Pons (tissue), 1 donor: ENCODE results near the gene FBXW8.

Source experiments
- DNase-seq: peaks from one replicate; pipeline ENCODE4 v3.0.0-alpha.2; 2016; ENCODE audit warnings: low spot score

The FBXW8 gene

DNA sequence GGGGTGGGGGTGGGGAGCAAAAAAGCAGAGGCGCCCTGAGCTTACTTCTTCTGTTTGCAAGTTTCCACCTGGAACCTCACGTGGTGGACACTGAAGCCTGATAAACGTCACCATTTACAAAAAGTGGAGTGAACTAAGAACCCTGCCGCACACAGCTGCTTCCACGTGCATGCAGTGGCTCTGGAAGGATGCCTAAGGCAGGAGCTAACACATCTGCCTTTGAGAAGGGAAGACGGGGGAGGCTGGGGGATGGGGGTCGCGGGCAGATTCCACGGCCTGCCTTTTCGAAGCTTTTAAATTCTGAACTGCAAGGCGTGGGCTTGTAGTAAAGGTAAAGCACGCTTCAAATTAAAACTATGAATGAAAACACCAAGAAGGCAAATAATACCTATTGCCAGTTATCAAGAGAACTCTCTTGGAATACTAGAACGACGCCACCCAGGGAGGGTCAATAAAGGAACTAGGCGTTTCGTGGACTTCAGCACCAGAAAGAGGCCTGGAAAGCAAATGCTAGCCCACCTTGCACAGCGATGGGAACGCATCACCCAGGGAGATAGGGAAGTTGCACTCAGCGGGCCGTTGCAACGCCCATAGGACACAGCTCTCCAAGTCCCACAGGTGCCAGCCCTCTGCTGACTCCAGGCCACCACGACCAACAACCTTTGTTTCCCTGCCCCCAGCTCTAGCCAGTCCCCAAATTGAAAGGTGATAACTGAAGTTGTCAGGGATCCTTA lies 126.7 kb downstream of the FBXW8 start:
- DNase-seq, result no peak

DNA sequence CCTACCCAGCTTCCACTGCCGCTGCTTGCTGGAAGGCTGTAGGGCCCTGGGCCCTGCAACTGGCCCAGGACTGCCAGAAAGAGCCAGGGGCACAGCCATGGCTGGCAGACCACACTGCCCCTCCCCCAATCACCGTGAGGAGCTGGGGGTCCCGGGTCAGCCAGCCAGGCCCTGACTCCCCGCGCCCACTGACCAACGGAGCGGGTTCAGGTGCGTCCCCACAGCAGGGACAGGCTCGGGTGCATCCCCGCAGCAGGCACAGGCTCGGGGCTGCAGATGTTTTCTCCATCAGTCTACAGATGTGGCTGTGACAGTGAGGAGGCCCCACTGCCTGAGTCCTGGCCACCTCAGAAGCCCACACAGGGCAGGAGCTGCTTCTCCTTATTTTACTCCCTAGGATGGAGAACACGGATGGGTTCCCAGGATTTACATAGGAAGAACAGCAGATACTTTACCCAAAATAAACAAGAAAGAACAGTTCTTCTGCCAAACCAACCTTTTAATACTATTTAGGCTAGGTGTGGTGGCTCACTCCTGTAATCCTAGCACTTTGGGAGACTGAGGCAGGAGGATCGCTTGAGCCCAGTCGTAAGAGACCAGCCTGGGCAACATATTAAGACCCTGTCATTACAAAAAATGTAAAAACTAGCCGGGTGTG lies 127.4 kb downstream of the FBXW8 start:
- no peak for DNase-seq

DNA sequence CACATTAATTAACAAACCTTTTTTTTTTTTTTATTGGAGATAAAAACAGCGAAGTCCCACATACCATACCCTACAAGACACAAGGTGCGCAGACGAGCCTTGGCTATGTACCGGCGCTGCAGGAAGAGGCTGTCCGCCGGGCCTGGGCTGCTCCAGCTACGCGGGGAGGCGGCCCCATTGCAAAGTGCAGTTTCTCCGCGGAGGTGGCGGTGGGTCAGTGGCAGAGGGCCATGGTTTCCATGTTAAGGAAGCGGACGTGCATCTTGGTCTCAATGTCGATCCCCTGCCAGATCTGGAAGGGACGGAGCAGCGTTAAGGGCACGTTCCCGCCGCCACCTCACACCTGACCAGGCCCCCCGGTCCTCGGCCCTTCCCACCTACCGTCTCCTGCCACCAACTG lies 128.2 kb downstream of the FBXW8 start:
- no peak for DNase-seq

DNA sequence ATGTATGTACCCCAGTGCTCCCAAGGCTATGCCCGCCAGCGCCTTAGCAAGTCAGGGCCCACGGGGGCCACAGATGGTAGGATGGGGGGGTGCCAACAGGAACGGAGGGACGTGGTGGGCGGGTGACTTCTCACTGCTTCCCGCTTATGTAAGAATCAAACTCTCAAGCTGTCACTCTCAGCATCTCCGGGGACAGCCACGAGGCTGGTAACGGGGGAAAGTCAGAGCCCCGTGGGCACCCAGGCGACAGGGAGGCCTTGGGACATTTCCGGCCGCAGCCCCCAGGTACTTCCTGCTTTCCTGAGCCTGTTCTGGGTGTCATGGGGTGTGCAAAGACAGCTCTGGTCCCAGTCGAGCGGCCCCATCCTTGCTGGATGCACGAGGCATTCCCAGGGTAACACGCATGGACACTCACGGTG lies 129.2 kb downstream of the FBXW8 start:
- DNase-seq, result no peak

DNA sequence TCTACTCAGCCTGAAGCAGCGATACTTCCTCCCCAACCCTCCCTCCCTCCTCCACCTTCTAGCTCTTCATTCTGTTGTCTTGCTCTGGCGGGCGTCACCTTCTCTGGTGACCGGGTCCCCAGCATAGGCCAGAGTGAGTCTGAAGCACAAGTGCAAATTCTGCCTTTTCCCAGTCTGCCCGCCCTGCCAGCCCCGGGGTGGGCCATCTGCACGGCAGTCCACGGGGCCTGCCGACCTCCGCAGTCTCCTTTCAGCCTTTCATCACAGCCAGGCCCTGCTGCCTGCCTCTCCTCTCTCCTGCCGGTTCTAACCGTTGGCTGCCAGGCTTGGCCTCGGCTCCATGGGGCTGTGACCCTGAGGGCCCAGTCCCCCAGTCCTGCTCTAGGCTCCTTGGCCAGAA lies 129.7 kb downstream of the FBXW8 start:
- no peak for DNase-seq

DNA sequence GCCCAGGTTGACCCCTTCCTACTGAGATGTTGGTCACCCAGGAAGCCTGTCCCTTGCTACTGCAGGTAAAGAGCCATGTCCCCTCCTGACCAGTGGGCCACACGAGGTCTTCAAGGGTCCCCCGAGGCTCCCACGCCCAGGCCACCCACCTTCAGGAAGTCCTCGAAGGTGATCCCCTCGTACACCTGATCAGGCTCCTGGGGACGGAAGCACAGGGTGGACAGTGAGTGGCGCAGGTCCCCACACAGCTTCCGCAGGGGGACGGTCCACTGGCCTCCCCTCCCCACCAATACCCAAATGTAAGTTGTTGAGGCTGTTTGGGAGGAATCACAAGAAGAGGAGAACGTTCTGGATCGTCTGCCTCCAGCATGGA lies 131.0 kb downstream of the FBXW8 start:
- no peak for DNase-seq

DNA sequence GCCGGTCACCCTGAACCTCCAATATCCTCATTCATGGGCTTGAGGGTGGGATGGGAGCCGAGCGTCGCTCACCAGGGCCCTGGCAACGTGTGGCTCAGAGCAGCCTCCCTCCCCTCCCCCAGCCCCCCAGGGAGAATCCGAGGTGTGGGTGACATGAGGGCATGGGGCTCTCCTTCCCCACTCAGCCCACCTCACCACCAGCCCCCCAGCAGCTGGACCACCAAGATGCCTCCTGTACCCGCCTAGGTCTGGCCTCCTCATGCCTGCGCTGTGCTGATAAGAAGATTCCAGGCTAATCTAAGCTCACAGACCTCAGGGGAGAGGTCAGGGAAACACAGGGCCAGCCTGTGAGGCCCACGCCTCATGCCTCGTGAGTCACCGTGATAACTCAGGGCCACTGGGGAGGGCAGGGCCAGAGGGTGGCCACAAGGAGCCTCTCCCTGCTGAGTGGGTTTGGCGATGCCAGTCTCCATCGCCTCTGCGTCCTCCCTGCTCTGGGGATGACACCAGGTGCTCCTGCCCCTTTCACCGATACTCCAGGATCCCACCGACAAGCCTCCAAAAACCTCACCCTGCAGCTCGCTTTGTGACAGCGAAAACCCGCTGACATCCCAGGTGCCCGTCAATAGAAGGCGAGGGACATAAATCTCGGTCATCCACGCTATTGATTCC lies 131.6 kb downstream of the FBXW8 start:
- no peak for DNase-seq

DNA sequence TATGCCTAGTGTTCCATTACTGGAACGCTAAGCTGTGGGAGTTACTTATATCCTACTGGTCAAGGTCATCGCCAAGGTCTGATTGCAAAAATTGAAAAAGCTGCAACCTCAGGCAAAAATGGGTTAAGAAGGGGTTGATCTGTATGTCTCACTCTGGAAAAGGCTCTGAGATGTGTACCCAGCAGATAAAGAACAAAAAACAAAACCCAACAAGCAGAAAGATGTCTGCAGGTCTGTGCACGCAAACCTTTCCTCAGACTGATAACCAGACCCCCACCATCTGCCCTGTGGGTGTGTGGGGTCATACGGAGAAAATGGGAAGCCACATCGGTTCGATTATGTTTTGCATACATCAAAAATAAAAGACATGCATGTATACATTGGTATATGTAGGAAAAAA lies 132.1 kb downstream of the FBXW8 start:
- no peak for DNase-seq

DNA sequence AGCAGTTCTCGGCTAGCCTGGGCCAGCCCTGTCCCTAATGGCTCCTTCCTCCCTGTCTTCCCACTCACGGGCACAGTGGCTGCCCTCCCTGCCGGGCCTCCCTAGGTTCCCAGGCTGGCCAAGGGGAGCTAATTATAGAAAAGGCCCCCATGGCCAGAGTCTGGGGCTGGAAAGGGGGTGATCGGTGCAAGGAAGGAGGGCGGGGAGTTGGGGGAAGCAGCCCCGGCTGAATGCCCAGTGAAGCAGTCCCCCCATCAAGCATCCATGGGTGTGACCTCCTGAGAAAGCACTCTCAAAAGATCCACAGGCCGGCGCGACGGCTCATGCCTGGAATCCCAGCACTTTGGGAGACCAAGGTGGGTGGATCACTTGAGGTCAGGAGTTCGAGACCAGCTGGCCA lies 133.6 kb downstream of the FBXW8 start:
- DNase-seq, result no peak

DNA sequence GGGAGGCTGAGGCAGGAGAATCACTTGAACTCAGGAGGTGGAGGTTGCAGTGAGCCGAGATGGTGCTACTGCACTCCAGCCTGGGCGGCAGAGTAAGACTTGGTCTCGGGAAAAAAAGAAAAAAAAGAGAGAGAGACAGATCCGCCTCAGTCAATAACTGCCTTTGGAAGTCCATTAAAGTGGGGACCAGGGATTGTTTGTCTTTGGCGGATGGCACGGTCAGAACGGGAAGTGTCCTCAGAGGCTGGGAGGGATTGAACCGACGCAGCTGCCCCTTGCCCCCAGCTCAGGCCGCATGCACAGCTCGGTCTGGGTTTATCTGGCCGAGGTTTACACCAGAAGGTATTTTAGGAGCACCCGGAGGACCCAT lies 134.0 kb downstream of the FBXW8 start:
- no peak for DNase-seq

DNA sequence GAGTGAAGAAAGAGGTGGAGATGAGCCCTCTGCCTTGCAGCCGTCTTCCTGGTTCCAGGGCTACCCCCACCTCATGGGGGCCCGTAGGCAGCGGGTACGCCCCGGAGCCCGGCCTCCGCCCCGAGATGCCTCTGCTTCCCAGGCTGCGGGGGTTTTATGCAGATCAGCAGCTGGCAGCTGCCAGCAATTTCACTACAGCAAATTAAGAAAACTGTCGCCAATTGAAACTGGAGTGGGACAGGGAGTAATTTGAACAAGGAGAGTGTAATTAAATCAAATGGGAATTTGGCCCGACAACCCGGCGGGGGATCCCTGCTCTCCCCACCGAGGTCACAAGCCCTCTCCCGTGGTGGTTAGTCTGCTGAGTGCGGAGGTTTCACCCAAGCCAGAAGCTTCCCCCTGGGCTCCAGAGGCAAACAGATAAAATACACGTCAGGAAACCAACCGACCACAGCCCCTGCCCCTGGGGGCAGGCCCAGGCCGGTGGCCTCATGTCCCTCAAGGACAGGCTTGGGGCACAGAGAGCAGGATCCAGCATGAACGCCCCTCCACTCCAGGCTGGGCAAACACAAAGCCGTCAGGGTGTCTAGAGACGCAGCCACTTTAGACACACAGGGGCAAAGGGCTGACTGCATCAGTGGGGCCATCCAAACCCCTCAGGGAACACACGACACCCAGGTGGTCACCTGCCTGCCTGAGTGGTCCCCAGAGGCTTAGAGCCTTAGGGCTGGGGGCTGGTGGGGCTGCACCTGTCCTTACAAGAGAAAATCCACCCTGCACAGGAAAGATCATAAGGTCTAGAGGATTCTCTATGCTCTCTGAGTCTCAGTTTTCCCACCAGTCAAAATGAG lies 134.6 kb downstream of the FBXW8 start:
- peak; percentile 26 for DNase-seq

DNA sequence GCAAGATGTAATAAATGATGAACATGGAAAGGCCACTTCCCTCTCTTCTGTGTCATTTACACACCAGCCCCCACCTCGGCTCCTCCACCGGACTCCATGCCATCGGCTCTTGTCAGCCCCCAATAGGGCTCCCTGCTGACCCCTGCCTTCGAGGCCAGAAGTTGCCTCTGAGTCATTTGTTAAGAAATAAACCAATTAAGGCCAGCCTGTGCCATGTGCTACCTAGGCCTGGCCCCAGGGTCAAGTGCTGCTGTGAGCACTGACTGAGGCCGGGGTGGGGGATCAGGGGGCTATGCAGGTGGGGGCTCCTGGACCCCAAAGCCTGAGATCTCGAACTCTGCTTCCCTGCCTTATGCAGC lies 135.2 kb downstream of the FBXW8 start:
- DNase-seq, result no peak

DNA sequence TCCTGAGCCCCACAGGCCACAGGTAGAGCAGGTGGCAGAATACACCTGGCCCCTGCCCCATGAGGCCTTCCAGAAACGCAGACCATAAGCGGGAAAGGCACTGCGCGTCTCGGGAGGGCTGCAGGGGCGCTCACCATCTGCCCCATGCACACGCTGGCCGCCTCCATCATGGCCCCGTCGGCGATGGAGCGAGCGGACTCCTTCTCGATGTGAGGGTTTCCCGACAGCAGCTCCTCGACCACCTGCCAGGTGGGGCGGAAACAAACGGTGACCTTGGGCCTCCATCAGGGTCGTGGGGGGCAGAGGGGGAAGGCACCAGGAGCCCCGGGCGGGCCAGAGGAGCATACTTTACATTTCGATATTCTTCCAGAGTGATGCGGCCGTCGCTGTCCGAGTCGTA lies 135.7 kb downstream of the FBXW8 start:
- DNase-seq, result no peak

DNA sequence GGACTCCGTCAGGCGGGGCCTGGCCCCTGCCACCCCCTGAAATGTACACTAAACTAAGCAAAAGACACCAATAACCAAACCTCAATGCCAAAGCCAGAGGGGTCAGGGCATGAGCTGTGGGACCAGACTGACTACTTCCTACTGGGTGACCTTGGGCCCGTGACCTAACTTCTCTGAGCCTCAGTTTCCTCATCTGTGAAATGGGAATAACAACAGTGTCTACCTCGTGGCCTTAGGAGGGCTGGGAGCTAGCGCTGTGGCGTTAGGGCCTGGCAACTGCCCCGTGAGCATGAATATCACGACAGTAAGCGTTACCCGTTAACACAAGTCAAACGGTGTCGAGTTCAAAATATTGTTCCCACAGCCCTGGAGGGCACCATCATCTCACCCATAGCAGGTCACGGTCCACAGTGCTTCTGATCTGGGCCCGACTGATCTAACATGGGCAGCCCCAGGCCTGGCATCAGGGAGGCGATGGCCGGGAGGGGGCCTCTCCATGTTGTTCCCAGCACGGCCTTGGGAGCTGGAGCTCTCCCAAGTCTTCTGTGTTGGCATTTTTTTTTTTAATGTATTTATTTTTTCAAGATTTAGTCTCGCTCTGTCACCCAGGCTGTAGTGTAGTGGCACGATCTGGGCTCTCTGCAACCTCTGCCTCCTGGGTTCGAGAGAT lies 136.2 kb downstream of the FBXW8 start:
- DNase-seq, result no peak

DNA sequence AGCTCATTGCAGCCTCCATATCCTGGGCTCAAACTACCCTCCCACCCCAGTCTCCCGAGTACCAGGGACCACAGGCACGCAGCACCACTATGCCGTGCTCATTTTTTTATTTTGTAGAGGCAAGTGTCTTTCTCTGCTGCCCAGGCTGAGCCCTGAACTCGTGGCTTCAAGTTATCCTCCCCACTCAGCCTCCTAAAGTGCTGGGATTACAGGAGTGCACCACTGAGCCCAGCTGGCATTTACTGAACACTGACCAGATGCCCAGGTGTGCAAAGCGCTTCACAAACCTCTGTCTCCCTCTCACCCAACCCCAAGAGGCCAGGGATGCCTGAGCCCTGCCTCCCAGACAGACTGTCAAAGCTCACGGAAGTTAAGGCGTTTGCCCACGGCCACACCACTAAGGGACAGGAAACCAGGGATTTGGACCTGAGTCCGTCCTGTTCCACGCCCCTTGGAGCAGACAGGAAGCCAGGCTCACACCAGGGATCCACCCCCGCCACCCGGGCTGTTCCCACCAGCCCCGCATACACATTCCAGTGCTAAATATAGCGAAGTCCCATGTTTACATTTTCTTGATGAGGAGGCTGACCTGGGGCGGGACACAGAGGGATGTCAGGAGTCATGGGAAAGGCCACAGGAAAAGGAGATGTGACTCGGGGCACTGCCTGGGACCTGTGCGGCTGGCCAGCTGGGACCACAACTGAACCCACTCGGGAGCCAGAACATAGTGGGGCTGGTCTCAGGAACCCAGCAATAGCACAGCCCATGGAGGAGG lies 137.2 kb downstream of the FBXW8 start:
- no peak for DNase-seq

DNA sequence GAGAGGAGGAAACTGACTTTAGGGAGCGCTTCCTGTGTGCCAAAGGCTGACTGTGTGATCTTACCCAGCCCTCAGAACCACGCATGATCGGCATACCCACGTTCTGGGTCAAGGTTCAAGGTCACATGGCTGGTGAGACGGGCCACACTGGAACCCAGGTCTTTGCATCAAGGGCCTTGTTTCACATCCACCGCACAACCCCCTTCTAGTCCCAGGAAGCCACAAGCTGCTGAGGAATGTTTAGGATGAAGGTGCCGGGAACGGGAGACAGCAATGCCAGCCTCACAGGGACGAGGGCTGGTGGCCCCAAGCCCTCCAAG lies 137.8 kb downstream of the FBXW8 start:
- DNase-seq, result no peak

DNA sequence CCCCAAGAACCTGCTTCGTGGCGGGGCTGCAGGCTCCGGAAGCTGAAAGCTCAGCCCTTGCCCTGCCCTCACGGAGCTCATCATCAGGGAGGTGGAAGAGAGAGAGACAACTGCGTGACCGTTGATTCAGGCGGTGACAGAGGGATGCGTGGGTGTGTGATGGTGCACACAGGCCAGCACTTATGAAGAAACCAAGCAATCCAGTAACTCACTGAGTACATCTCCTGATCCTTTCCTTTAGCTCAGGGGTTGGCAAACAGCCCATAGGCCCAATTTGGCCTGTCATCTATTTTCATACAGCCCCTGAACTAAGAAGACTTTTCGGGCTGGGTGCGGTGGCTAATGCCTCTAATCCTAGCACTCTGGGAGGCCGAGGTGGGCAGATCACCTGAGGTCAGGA lies 138.5 kb downstream of the FBXW8 start:
- DNase-seq, result no peak

DNA sequence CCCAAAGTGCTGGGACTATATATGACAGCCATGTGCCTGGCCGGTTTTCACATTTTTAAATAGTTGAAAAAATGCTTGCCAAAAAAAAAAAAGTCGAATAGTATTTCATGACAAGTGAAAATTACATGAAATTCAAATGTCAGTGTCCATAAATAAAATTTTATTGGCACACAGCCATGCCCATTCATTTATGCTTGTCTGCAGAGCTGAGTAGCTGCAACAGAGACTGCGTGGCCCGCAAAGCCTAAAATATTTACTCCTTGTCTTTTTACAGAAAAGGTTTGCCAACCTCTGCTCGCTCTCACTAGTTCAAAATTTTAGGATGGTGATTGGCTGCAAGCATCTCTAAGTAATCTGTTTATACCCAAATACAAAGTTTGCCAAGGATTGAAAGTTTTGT lies 139.3 kb downstream of the FBXW8 start:
- no peak for DNase-seq

DNA sequence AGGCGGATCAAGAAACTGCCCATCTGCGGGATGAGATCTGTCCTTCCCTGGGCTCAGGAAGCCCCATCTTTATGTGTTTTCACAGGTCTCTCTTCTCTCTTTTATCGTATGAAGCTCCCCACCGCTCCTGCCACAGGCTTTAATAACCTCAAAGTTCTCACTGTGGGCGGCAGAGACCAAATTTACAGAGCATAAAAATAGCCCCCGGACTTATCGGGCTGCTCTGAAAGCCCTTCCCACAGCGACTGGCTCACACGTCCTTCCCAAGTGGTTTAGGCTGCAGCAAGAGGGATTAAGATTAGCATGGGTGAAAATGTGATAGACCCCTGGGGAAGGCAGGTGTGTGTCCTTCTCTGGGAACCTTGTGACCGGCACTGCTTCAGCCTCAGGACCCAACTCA lies 140.6 kb downstream of the FBXW8 start:
- DNase-seq, result no peak

DNA sequence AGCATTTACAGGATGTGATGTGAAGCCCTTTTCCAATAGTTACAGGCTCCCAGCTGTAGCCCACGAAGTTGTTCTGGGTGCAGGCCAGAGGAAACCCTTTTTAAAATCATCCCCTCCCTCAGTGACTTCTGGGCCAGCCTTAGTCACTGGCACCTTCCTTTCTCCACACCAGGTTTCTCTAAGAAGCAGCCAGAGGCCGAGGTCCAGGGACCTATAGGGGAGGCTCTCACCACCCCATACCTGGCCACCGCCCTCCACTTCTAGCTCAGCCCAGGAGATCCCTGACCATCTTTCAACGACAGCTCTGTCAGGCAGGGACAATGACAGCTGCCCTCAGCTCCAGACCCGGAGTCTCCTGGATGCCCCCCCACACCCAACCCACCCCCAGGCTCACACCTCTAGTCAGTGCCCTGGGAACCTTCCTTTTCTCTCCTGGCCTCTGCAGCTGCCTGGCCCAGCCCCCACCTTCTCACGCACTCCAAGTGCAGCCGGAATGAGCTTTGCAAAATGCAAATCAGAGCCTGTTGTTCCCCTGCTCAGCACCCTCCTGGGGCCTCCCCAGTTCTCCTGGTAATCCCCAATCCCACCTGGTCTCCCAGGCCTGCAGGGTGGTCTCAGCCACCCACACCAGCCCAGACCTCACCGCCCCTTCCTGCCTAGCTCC lies 141.8 kb downstream of the FBXW8 start:
- DNase-seq, result no peak

DNA sequence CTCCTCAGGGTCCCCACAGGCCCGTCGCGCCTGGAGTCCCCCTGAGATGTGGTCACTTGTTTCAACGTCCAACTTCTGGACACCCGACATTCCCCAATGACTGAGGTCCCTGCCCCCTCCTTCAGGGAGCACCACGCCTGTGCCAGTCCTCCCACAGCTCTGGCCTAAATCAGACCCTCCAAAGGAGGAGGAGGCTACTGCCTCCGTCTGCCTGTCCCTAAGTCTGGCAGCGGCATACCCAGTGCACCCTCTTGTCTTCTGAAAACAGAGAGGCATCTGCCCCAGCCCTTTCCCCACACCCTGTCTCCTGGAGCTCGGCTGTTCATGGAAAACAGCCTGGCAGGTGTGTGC lies 142.3 kb downstream of the FBXW8 start:
- DNase-seq, result no peak
